HK-2 (cell line): ENCODE data around the gene DES.
A peak's percentile ranks its signal among the peaks of the same experiment; 100 is the strongest.
"Not testable (repeated sequence)": the region's sequence is repeated elsewhere in the genome, so short reads cannot be mapped to it uniquely, and the experiment has no call there.

ENCODE experiments used
- DNase-seq: peaks from one replicate; pipeline ENCODE4 v3.0.0-alpha.2; 2018; ENCODE audit not compliant: unreplicated experiment

DES gene

DNA sequence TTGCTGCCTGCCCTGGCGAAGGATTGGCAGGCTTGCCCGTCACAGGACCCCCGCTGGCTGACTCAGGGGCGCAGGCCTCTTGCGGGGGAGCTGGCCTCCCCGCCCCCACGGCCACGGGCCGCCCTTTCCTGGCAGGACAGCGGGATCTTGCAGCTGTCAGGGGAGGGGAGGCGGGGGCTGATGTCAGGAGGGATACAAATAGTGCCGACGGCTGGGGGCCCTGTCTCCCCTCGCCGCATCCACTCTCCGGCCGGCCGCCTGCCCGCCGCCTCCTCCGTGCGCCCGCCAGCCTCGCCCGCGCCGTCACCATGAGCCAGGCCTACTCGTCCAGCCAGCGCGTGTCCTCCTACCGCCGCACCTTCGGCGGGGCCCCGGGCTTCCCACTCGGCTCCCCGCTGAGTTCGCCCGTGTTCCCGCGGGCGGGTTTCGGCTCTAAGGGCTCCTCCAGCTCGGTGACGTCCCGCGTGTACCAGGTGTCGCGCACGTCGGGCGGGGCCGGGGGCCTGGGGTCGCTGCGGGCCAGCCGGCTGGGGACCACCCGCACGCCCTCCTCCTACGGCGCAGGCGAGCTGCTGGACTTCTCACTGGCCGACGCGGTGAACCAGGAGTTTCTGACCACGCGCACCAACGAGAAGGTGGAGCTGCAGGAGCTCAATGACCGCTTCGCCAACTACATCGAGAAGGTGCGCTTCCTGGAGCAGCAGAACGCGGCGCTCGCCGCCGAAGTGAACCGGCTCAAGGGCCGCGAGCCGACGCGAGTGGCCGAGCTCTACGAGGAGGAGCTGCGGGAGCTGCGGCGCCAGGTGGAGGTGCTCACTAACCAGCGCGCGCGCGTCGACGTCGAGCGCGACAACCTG, at the start of gene DES:
Gene DES, plus strand, starts transcription at position 223 of the 857 bp plus-strand sequence. Its CDS starts 86 bp downstream, at position 309.
- no peak for DNase-seq

DNA sequence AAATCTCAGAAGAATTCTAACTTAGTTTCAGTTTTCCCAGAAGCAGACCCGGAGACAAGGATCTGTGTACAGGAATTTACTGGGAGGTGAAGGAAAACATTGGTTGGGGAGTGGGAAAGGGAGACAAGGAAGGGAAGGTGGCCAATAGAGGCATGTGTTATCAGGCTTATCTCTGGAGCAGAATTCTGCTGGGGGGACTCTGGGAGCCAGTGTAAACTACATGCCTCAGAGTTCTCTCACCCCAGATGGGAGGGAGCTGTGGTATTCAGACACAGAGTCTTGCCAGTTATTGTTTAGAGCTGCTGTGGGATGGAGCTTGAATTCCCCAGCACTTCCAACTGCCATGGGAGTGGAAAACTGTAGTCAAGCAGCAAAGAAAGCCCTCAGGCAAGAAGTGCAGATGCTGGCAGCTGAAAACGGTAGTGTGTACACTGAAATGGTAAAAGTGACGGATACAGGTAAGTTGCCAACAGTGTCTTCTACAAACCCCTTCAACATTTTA, 49.4 kb upstream of the DES start:
- no peak for DNase-seq

DNA sequence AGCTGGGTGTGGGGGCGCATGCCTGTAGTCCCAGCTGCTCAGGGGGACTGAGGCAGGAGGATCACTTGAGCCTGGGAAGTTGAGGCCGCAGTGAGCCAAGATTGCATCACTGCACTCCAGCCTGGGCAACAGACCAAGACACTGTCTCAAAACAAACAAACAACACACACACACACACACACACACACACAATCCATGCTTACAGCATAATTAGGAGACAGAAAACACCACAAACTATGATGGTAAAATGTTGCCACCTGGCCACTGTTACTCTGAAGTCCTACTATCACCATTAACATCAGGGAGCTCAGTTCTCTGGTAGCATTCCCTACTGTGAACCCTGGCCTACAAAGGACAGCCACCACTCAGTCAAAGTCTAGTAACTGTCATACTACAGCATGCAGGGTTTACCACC, 48.7 kb upstream of the DES start:
- DNase-seq, result no peak

DNA sequence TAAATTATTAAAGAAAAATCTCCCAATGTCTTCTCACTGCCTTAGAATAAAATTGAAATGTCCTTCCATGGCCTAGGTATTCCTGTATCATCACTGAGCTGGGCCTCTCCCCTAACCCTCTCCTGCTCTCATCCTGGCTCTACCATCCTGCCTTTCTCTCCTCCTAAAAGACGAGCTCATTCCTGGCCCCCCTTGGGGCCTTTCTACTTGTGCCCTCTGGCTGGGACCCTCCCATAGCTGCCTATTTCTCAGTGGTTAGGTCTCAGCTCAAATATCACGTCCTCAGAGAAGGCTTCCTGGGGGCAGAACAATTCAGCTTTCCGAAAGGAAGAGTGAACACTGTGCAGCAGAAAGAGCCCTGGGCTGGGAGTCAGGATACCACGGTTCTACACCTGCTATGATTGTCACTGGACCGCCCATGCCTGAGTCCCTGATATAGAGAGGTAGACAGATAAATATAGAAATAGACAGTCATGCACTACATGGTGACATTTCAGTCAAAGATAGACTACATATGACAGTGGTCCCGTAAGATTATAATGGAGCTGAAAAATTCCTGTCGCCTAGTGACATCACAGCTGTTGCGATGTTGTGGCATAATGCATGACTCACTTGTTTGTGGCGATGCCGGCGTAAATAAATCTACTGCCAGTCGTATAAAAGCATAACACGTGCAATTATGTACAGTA, 39.9 kb upstream of the DES start:
- no peak for DNase-seq

DNA sequence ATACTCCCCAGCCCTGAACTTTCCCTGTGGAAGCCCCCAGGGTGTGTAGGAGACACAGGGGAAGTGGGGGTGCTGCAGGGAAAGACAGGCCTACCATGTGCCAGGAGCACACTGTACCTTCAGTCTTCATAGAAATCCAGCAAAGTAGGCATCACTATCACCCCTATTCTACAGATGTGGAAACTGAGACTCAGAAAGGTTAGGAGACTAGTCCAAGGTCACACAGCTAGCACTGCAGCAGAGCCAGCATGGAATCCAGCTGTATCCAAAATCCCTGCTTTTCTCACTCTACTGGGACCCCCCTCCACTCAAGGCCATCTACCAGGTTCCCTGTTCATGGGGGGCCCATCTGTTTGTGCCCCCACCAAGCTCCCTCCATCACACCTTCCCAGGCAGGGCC, 37.3 kb upstream of the DES start:
- DNase-seq, result no peak

DNA sequence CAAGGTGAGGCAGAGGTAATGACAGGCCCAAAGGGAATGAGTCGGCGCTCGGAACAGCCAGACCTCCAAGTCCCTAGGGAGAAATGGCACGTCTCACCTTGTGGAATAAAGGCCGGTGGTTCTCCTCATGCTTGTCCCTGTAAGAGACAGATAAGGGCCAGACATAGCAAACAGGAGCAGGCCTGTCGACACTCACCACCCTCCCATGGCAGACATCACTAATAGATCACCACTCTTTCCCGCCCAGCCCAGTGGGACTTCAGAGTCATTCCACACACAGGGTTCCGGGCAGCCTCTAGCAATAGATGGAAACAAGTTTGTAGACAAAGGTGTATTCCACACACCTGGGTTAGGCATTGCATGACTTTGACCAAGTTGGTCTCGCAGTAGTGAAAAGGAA, 36.7 kb upstream of the DES start:
- no peak for DNase-seq

DNA sequence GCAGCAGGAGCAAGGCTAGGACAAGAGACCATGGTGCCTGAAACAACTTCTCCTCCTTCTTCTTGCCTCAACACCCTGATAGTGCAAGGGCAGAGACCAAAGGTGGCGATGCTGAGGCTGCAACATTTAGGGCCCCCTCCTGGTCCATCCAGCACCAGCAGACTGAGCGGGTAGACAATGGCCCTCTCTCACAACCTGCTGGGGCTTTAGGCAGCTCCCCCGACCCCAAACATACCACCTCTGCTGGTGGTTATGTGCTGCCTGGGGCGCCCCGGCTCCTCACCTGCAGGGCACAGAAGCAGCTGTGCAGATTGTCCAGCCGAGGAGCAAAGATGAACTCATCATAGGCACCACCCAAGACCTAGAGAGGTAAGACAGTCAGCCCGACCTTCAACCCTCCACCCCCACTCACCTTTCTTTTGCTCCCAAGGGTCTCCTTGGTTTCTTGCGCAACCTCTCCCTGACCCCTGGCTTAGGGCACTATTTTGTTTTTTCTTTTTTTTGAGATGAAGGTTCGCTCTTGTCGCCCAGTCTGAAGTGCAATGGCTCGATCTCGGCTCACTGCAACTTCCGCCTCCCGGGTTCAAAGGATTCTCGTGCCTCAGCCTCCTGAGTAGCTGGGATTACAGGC, 34.0 kb upstream of the DES start:
- no peak for DNase-seq

DNA sequence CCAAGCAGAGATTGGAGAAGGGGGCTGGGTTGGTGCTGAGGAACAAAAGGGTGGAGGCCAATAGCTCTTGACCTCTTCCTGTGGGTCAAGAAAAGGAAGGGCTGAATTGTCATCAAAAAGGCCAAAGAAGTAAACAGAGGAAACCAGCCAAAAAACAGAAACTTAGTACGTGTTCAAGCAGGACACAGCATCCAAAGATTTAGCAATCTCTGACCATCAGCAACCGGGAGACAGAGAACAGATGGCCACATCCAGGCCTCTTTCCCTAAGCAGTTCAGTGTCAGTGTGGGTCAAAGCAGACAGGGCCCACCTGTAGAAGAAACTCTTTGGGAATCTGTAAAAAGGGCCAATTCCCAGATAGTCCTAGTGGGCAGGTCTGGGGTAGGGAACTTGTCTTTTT, 33.3 kb upstream of the DES start:
- DNase-seq, result no peak

DNA sequence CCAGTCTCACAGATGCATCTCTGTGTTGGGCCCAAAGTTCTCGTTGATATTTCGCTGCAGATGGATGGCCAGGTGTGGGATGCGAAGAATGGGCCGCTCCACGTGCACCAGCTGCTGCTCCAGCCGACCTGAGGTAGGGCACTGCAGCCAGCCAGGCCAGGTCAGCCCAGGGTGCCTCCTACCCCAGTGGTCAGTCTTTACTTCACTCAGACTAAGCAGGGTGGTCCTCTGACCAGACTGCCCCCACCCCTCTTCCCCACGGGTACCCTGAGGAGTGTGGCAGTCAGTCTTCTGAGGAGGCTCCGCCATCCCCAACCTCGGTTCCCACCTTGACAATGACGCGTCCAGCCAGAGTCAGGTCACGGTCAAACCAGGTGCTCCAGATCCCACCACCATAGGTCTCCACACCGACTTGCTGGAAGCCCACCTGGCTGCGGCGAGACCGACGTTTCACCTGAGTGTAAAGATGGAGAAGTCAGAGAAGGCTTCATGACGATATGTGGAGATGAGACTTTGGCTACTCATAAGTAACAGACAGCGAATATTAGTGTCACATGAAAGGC, 32.1 kb upstream of the DES start:
- no peak for DNase-seq

DNA sequence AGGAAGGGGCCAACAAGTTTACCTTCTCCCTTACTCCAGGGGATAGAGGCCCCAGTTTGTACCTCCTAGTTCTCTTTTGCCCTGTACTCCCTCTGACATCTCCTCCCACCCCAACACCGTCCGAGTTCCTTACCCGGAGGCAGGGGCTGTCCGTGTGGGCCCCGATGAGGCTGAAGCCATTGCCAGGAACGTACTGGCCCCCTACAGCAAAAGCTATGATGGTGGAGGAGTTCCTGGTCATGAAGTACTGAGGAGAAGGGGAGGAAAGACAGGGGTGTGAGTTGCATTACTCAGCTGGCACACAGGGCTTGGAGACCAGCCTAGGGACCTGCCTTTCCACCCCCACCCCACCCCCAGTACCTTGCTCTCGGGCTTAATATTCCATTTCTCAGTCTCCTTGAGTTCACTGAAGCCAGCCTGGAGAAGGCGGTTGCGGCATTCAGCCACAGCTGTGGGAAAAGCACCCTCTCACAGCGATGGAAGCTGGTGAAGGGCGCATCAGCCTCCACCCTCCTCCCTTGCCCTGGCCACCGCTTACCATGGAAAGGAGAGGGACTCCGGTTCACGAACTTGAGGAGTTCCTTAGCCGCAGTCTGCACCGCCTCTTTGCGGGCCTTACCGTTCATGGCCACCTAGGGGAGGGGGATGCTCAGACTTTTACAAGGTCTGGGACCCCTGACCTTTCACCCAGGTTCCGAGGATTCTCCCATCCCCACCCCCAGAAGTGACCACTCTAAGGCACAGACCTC, 31.5 kb upstream of the DES start:
- DNase-seq, result no peak

DNA sequence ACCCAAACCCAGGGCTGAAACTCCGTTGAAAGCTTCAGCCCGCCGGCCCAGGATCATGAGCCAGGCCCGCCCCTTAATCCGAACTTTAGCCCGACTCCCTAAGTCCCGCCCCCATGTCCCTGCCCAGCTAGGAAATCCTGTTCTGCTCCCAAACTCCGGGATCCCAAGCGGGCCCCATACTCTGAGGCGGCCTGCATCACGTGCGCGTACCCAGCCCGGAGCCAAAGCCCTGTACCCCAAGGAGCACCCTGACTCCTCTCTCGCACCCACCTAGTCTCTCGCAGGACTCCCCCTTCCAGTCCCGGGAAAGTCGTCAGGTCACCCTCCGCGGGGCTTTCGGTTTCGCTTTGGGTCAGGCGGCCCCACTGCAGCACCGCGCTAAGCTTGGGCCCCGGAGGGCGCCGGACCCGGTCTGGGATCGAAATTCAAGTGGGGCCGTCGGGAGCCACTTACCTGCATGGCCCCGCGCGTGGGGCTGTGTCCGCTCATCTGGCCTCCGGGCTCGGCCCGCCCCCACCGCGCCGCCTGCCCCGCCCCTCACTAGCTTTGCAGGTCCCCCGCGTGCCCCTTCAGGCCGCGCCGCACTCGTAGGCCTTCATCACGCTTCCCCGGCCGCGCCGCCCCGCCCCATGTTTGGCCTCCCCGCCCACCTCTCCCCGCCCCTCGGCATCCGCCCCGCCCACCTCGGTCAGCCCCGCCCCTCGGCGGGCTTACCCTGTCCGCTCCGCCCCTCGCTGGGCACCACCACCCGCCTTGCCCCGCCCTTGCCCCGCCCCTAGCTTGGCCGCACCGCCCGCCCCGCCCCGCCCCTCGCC, 30.7 kb upstream of the DES start, which contains the start of gene DNPEP:
Gene DNPEP, minus strand, starts transcription at position 607 of the 815 bp plus-strand sequence. Its CDS starts 118 bp downstream, at position 489.
- DNase-seq, result peak; percentile 97

DNA sequence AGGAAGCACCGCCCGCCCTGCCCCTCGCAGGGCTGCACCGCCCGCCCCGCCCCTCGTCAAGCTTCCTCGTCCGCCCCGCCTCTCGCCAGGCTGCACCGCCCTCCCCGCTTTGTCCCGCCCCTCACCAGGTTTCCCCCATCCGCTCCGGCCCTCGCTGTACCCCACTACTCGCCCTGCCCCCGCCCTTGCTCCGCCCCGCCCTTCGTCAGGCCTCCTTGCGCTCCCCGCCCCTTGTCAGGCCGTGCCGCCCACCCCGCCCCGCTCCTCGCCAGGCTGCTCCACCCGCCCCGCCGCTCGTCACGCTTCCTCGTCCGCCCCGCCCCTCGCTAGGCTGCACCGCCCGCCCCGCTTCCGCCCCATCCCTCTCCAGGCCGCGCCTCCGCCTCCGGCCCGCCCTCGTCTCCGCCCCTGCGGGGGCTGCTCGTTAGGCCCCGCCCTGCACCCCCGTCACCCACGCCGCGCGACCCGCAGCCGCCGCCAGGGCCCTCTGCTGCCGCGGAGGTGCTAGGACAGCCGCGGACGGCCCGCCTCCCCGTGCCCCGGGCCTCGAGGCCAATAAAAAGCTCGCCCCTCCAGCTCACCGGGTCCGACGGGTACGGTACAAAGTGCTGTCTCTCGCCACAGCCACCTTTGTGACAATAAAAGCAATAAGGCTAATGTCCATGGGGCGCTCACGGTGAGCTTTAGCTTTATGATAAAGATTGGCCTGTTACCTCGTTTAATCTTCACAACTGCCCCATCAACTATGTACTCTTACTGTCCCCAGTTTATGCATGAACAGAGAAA, 29.9 kb upstream of the DES start:
- DNase-seq, result peak; percentile 99

DNA sequence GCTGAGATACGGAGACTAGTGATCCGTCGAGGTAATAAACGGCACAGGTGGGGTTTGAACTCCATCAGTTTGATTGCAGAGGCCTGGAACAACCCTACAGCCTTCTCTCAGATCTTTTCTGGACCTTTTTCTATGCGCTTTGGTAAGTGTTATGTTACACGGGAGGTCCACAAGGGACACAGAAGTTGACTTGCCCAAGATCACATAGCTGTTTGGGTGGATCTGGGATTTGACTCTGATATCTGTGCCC, 29.3 kb upstream of the DES start:
- DNase-seq, result no peak

DNA sequence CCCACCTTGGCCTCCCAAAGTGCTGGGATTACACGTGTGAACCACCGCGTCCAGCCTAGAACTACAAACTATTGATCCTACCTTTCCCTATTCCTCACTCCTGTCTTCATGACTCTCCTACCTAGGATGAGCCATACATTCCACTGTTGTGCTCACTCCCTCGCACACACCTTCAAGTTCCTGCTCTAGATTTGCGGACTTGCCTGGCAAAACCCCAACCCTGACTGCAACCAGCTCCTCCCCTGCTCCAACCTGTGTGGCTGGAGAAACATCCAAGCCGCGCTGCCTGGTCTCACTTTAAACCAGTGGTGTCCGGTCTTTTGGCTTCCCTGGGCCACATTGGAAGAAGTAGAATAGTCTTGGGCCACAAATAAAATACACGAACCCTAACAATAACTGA, 25.4 kb upstream of the DES start:
- DNase-seq, result no peak

DNA sequence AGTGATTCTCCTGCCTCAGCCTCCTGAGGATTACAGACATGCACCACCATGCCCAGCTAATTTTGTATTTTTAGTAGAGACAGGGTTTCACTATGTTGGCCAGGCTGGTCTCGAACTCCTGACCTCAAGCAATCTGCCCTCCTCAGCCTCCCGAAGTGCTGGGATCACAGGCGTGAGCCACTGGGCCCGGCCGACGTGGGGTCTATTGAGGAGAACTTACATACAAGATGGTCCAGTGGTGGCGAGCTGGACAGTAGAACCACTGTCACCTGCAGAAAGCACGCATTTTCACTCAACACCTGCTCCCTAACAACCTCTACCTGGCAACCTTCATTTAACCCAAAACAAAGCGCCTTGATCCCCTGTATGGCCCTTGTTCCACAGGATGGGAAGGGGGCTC, 23.1 kb upstream of the DES start:
- not testable (repeated sequence) for DNase-seq

DNA sequence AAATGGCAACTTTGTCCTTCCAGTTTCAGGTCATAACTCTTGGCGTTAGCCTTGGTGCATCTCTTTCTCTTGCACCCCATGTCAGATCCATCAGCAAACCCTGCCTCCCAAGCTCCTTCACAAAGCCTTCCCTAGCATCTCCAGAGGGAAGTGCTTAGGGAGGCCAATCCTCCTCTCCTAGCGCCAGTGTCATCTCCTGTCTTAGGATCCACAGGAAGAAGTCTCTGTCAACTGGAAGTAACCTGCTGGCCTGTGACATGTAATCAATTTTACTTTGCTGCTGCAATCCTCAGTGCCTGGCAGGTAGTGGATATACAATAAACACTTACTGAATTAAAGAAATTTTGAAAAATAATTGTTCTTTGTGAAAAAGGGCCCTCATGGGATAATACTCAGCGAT, 22.6 kb upstream of the DES start:
- DNase-seq, result no peak

DNA sequence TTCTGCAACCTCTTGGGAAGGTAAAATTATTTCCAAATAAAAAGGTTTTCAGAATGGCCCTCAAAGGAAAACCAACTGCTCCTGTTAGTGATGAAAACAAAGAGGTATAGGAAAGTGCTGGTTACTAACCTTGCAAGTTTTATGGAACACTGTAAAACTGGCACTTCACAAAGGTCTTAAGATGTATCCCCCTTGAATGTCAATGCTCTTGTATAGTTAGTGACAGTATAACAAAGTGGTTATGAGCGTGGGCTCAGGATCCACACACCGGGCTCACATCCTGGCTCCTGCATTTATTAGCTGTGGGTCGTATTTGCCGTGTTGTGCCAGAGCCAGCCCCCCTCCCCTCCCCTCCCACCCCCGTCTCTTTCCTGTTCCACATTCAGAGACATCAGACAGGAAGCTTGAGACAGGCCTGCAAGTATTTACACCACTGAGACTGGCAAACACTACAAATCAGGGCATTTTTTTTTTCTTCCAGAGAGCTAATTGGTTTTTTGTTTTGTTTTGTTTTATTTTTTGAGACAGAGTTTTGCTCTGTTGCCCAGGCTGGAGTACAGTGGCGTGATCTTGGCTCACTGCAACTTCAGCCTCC, 21.2 kb upstream of the DES start:
- DNase-seq, result no peak

DNA sequence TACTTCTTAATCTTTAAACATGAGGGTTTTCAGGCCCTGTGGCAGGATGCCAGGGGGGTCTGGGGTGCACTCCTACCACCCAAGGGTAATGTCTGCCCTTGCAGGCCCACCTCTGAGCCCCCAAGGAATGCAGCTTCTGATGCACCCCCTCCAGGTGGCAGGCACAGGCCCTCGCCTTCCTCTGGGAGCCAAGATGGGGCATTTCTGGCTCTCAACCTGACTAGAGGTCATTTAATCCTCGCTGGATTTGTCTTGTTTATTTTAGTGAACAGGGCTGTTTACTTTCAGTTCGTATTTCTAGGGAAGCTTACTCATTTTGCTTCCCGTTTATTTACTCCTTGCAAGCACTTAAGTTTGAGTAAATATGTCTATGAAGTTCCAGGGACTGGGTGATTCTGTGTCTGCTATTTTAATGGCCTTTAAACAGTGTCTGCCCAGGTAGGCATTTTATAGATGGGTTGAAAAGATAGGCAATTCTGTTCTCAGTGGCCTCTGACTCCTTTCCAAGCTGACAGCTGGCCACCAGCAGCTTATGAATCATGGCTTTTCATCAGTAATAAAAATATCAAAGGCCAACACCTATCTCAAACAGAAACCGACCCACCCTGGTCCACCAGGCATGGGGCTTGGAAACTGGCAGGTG, 19.3 kb upstream of the DES start:
- DNase-seq, result no peak
